T-helper 22 cell (primary cell): ENCODE data around the gene NELFA.

ENCODE experiments used
- DNase-seq: peaks from one replicate; pipeline ENCODE4 v3.0.0-alpha.2; 2020; ENCODE audit warnings: low read depth

Gene NELFA

DNA sequence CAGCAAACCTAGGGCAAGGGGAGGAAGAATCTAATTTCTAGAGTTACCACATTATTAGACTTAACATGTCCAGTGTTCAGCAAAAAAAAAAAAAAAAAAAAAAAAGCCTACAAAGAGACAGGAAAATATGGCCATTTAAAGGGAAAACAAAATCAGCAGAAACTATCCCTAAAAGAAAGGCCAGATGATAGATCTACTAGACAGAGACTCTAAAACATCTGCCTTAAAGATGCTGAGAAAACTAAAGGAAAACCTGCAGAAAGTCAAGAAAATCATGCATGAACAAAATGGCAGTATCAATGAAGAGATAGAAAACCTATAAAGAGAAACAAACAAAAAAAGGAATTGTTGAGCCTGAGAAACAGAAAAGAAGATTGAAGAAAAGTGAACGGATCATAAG is 43.8 kb downstream of the NELFA start:
- no peak for DNase-seq

DNA sequence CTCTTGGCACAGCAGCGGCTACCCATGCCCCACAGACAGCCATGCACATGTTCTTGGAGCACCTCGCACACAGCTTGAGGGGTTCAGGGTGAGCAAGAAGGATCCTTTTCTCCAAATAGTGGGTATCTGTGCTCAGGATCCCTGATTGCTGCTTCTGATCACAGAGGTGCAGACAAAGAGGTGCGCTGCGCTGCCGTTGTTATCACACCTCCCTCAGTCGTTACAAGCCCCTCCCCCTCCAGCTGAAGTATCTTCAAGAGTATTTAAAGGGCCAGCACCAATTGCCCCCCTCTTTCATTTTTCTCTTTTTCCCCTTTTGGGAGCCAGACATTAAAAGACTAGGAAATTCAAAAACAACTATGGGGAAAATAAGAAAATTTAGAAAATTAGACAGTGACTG is 44.3 kb downstream of the NELFA start:
- DNase-seq: no peak

DNA sequence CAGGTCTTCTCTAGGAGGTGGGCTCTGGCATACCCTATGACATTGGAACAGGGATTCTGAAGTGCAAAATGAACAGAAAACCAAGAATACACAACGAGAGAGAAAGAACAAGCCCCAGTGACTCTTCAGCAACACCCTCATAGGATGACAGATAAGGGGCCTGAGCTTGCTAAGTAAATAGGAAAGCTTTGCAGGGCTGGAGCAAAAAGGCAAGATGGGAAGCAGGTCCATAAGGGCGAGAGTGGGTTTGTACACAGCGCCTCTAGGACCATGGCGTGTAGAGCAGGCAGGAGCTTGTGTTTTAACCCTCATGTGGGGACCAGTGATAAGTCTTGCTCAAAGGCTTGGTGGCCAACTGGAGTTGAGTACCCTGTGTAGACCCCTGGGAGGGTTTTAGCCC is 45.8 kb downstream of the NELFA start:
- DNase-seq: no peak

DNA sequence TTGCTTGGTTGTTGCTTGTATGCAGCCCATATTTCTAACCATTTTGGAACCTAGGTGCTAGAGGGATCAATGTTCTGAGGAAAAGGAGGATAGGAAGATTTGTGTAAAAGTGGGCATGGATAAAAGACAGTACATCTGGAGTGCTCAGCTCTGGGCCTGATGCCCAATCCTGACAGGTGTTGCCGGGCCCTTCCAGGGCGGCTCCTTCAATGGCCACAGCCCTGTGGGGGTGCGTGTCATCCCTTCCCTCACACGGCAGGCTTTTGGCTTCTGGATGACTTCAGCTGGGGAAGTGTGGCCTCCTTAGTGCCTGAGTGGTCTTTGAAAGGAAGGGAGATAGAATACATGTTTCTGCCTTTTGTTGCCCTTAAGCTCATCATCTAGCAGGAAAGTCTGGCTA is 47.2 kb downstream of the NELFA start:
- no peak for DNase-seq

DNA sequence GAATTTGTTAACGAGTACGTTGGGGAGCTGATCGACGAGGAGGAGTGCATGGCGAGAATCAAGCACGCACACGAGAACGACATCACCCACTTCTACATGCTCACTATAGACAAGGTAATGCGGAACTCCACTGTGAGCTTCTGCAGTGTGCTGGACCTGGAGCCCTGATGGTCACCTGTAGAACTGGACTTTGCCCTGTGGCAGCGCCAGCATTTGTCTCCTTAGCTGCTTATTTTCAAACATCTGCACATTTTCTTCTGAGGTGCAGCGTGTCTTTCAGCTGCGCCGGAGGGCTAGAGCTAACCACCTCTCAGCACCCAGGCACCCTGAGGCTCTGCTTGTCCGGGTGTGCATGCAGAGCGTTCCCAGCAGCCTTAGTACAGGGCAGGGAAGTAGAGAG is 47.7 kb downstream of the NELFA start:
- no peak for DNase-seq

DNA sequence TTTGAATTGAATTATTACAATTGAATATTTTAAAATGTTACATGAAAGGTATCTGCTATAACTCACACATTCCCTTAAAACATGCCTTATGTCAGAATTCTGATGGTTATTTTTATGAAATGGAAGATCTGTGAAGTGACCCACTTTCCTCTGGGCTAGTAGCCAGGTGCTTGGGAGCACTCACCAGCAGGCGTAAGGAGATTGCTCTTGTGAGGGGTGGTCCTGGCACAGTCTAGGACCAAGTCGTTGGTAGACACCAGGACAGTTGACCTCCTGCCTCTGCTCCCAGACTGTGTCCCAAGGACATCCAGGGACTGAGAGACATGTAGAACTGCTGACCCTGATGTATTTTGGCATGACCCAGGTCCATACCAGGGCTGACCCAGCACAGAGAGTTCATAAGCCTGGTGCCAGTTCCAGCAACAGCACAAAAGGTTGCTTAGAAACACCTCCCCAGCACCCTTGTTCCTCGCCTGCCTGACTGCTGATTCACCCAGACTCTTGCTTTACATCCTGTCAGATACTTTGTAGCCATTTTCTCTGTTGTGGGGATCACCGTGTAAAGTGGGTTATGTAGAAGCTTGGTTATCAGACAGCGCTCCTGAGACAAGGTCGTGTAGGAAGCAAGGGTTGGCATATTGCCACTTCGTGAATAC is 48.5 kb downstream of the NELFA start:
- DNase-seq: no peak

DNA sequence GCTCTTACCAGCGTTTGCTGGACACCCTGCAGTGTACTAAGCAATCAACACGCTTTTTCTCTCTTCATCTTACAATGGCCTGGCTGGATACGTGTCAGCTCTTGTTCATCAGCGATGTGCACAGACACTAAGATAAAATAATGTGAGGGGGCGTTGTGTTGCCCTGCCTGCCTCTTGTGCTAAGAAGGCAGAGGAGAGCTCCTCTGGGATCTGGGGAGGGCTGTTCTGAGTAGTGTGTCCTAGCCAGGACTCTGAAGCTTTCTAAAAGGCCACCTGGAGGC is 49.7 kb downstream of the NELFA start:
- no peak for DNase-seq

DNA sequence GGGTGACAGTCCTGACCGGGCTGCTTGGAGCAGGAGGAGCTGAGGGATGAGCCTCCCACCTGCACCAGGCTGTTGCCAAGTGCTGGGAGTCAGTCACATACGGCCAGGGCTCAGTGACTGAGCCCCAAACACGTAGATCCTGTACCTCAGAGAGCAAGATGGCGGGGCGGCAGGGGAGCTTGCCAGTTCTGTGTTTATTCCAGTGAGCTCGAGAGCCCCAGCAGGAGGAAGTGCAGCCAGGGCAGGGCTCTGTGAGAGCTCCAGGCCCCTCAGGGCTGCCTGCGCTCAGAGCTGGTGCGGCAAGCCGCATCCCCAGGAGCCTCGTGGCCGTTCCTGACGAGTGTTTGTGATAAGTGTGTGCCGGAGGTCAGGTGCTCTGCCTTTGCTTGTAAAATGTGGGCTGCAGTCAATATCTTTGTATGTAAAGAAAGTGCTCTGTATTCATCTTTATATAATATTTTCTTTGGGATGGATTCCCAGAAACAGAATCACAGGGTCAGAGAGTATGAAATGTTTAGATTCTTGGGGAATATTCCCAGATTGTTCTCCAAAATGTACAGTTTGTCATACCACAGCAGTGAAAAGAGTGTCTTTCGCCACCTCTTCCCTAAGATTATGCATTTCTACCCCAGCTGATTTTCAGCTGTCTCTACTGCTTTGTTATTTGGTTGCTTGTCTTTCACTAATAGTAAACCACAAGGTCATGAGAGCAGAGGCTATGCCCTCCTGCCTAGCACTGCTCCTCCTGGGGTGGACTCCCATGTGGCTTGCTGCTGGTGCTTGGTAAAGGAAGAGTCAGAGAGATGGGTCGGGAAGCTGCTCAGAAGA is 50.3 kb downstream of the NELFA start:
- no peak for DNase-seq

DNA sequence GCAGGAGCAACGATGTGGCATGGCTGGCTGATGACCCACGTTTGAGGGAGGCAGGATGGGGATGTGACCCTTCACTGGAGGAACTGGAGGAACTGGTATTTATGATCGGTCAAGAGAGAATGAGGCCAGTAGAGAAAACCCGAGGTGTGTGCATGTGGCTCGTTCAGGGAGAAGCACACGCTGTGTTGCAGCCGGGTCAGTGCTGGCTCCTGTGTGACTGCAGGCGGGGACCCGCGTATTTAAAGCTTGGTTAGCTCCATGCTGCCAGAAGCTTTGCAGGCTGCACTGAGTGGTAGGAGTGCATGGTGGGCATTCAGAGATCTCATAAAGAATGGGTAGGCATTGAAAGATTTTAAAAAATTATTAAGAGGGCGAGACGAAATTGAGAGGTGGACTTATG is 52.1 kb downstream of the NELFA start:
- DNase-seq: no peak

DNA sequence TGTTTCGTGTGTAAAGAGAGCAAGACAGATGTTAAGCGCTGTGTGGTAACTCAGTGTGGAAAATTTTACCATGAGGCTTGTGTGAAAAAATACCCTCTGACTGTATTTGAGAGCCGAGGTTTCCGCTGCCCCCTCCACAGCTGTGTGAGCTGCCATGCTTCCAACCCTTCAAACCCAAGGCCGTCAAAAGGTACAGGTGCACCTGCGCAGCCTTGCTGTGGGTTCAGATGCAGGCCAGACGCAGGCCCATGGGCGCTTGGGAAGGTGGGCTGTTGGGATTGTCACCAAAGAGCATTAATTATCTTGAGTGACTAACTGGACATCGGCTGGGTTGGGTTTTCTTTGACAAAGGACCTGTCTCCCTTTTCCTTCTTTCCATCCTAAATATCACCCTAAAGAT is 55.4 kb downstream of the NELFA start:
- DNase-seq: no peak

DNA sequence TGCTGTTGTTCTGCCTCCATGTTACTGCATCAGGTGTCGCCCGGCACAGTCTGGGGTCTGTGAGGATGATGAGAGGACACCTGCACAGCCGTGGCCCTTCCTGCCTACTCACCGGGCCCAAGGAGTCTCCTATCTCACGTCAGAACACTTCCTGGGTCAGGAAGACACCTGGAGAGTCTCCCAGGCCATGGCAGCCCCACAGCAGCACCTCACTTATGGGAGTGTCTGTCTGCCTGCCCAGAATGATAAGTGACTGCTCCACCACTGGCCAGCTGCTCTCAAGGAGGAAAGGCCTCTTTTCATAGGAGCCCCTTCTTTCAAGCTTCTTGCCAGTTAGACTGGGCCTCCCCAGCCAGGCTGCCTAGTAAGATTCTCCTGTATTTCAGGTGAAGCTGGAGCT is 56.1 kb downstream of the NELFA start:
- no peak for DNase-seq

DNA sequence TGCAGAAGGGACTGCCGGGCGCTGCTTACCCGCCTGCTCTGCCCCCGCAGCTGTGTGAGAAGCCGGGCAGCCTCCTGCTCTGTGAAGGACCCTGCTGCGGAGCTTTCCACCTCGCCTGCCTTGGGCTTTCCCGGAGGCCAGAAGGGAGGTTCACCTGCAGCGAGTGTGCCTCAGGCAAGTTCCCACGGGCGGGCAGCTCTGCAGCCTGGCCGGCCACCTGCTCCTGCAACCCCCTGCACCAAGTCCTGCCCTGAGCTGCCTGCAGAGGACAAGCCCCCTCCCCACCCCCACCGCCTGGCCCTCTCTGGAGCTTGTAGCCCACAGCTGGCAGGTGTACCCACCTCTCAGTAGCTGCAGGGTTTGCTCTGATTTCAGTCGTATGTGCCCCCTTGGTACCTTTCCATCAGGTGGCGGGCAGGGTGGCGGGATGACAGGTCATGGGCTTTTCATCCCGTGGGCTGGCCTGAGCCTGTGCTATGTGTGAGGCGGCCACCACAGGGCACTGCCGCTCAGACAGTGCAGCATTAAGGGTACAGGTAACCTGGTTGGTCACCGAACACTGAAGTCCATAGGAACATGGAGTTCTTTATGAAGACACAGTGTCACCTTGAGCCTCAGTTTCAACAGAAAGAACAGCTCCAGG is 56.6 kb downstream of the NELFA start:
- no peak for DNase-seq

DNA sequence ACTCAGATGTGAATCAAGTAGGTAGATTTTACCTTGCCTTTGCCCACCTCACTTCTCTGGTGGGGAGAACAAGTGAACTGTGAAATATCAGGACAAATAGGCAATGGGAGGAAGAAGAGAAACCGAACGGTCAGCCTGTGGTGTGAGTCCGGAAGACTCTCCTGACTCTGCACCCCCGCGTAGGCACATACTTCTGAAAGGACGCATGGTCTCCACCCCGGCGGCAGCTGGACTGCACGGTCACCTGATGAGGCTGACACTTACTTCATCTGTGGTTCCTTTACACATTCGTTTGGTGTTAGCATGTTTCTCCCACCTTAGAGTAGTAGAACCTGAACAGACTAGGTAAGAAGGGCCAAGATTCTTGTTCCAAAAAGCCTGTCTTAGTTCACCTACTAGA is 58.4 kb downstream of the NELFA start:
- DNase-seq: no peak

DNA sequence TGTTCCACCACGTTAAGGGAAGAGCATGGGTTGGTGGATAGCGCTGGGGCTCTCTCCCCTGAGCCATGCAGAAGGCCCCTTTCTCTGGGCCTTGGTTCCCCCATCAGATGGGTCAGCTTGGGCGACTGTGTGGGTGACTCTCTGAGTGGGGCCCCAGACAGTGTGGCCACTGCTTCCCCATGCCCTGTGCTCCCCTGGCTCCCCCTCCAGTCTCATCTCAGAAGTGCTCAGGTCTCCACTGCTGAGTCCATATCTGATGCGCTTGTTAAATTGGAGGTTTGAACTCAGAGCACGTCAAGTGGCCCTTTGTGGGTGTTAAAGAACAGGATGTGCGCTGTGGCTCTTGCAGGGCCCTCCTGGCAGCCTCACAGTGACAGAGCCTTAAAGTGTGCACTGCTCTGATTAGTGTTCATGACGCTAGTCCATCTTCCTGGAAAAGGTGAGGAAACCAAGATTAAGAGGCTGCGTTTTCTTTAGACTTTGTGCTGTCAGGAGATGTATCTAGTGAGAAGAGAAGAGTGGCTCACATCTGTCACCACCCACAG is 59.8 kb downstream of the NELFA start:
- DNase-seq: no peak

DNA sequence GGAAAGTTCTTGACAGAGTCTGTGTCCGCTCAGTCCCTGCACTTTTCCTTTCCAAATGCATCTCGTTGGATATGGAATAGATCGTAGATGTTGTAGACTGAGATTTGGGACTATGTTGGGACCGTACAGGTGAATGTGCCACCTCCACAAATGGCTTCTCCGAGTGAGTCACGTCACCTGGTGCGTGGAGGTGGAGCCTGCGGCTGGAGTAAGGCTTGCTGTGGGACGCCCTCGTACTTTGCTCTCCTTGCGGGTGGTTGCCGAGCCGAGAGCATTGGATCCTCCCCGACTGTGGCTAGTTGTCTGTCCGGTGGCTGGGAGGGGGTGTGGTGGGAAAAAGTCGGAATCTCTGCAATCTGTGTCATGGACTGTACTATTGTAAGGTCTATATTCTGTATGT is 60.5 kb downstream of the NELFA start:
- DNase-seq: no peak

DNA sequence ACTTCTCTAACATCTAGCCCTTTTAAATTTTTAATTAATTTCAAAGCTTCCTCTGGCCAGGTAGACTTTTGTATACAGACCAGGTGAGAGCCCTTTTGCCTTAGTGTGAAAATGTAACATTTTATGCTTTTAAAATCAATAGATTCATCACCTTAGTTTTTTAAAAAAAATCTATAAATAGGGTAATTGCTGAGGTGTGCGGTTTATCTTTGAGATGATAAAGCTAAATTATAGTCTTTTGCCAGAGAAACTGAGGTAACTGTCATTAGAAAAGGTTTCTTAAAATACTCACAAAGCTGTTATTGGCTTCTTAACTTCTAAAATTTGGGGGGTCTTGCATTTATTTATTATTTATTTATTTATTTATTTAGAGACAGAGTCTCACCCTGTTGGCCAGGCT is 62.9 kb downstream of the NELFA start:
- no peak for DNase-seq

DNA sequence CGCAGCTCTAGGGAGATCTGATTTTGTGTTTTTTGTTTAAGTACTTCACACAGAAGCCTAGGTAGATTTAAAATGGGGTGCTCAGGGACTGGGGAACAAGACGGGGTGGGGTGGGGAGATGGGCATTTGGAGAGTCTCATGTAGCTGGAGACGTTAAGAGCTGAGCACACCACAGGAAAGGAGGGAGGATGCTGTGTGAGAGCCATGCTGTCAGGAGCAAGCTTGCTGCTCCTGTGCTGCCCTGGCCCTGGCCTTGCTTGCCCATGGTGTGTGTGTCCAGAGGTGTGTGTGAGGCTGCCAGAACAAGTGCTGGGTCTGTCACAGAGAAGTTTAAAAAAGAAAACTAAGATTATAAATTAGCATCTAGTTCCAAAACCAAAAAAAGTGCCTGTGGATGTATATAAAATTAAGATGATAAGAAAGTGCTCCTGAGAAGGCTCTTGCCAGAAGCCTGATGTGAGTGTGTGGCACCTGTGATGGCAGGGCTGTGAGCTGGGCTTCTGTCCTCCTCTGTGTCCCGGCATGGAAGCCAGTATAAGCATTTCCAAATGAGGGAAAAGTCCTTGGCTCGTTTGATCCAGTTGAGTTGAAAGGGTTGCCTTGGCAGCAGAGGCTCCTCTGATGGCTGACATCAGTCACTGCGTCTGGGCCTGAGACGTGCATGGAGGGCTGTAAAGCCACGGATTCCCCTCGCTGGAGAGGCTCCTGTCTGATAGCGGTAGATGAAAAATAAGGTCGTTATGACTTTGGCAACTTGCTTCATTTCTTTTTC is 63.5 kb downstream of the NELFA start:
- no peak for DNase-seq

DNA sequence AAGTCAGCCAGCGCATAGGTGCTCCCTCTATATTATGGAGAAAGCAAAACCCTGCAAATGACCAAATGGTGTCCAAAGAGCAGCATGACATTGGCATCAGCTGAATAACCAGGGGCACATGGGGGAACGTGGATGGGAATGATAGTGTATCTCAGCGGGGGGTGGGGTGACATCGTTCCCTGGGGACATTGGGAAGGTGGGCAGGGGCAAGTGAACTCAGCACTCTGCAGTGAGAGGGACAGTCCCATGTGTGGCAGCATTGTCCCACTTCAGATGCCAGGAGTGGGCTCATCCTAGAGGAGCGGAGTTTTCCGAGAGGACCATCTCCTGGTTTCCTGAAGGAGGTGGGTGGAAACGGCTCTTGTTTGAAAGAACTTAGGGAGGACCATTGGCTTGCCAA is 64.8 kb downstream of the NELFA start:
- DNase-seq: no peak

DNA sequence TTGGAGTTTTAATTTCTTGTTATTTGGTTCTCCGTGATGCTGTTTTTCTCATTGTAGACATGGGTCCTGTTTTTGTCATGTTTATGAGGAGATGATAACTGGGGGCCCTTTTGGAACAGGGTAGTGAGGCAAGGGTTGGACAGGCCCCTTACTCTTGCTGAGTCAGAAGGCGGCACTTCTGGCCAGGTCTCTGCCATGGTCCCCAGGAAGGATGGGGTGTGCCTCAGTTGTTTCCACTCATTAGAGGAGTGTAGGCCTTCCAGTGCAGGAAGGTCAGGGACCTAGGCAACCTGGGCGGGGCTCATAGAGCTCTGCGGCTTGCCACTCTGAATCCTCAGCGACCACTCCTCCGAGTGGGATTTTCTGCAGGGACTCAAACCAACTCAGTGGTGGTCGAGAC is 68.2 kb downstream of the NELFA start:
- no peak for DNase-seq

DNA sequence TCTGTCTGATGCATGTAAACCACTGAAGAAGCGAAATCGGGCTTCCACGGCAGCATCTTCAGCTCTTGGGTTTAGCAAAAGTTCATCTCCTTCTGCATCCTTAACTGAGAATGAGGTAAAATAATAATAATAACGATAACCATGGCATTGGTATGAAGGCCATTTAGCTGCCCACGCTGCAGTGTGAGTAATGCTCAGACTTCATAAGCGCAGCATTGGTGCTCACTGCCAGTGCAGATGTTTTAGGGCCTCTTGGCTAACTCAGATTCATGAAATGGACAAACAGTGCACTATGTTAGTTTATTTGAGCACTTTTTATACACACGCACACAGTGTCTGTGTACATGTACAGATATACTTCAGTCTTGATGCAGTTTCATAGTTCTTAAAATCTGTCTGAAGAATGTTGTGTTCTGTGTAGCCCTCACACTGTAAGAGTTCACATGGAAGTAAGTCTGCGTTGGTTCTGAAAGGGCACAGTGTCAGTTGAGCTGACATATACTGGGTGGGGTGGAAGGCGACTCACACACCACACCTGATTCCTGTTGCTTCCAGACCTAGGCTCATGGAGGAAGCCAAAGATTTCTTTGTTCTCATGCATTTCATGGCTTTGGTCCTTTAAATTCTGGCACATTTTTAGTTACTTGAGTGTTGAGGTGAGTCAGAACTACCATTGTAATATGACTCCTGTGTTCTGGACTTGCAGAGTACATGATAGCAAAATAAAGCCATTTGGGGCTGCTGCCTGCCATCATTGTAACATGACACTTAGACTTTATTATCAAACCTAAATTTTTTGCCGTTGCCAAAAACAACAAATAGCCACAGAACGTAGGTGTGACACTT is 68.9 kb downstream of the NELFA start:
- DNase-seq: no peak

DNA sequence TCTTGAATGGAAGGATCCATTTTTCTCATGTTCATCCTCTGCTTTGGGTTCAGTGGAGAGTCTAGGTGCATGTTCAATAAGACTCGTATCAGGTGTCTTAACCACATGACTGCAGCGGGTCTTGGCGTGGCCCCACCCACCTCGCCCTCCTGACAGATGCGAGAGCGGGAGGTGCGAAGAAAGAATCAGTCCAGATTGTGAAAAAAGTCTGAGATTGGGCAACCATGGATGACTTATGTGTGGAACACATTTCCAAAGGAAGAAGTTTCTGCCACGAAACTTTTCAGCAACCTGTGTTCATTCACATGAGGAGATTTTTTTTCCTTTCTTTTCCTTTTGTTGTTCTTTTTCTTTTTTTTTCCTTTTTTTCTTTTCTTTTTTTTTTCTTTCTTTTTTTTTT is 70.7 kb downstream of the NELFA start:
- DNase-seq: no peak

DNA sequence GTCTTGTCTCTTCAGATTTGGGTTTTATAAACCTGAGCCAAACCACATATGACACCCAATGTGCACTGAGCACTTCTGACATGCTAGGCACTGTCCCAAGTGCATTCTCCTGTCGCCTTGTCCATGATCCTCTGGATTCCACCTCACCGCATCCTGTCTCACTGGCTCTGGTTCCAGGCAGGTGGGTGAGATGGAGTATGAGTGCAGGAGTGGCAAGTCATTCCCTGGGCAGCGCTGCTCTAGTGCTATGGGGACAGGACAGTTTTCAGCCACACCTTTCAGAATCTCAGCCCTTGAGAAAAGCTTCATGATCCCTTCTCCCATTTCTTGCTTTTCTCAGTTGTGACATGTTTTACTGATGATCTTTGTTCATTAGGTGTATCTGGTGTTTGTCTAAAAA is 71.2 kb downstream of the NELFA start:
- DNase-seq: no peak
